HTR-8/SVneo (cell line): ENCODE data around the gene ZNF331.
"Not testable (repeated sequence)": the region's sequence is repeated elsewhere in the genome, so short reads cannot be mapped to it uniquely, and the experiment has no call there.

Experiments used
- DNase-seq: peaks from one replicate; pipeline ENCODE4 v3.0.0; 2011; ENCODE audit warnings: low spot score, mixed read lengths; ENCODE audit not compliant: insufficient read length
- FAIRE-seq: peaks from 2 replicates; lab custom pipeline; 2011; peaks lifted over from hg19 to GRCh38; lab: Jason Lieb, UNC

The ZNF331 gene

DNA sequence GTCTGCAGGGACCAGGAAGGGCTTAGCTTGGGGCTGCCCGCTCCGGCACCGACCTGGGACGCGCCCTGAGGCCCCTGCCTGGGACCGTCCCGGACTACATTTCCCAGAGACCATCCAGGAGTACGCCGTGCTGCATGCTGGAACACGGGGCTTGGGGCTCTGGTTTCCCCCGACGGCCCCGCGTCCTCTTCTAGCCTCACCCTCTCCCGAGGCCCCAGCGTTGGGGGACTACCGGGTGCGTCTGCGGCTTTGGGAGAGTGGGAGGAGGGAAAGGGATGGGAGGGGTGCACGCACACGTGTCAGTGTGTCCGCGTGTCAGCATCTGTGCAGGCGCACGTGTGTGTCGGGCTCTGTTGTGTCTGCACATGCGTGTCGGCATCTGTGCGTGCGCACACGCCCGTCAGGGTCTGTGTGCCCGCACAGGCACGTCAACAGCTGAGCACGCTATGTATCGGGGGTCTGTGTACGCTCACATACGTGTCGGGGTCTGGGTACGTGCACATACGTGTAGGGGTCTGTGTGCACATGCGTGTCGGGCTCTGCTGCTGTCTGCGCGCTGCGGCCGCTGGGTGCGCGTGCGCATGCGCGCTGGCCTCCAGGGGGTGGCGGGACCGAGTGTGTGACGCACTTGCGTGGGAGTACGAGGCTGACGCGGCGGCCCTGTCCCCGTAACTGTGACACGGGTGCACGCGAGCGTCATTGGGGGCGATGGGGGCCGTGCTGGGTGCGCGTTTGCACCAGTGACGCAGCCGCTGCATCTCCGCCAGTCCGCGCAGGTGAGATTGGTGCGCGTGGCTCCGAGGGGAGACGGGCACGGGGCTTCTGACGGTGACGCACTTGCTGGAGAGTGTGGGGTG, at the start of gene ZNF331:
Gene ZNF331, plus strand, starts transcription at position 625 of the 857 bp plus-strand sequence. CDS start 31,232 bp downstream, outside the sequence.
- DNase-seq (peak; percentile 85), FAIRE-seq (peak; percentile 96)

DNA sequence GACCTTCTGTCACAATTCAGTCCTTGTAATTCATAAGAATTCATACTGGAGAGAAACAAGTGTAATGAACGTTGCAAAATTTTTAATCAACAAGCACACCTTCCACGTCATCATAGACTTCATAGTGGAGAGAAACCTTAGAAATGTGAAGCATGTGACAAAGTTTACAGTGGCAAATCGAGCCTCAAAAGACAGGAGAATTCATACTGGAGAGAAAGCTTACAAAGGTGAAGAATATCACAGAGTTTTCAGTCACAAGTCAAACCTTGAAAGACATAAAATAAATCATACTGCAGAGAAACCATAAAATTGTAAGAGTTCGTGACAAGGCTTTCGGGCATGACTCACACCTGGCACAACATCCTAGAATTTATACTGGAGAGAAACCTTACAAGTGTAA, 45.8 kb upstream of the ZNF331 start:
- no peak for FAIRE-seq
- DNase-seq, result no peak

DNA sequence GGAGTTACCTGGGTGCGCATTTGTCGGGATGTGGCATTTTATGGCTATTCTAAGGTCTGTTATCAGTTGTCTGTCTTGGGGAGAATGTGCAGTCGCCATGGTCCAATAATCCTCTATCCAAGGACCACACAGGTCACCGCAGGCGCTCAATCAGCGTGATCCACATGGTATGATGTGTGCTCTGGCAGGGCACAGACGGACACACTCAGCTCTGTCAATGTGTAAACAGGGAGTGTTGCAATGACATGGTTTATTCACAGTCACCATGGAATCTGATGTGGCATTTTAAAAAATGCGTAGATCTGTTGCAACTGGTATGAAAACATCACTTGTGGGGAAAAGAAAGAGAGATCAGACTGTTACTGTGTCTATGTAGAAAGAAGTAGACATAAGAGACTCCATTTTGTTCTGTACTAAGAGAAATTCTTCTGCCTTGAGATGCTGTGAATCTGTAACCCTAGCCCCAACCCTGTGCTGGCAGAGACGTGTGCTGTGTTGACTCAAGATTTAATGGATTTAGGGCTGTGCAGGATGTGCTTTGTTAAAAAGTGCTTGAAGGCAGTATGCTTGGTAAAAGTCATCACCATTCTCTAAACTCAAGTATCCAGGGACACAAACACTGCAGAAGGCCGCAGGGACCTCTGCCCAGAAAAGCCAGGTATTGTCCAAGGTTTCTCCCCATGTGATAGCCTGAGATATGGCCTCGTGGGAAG, 40.5 kb upstream of the ZNF331 start:
- DNase-seq, FAIRE-seq: not testable (repeated sequence)

DNA sequence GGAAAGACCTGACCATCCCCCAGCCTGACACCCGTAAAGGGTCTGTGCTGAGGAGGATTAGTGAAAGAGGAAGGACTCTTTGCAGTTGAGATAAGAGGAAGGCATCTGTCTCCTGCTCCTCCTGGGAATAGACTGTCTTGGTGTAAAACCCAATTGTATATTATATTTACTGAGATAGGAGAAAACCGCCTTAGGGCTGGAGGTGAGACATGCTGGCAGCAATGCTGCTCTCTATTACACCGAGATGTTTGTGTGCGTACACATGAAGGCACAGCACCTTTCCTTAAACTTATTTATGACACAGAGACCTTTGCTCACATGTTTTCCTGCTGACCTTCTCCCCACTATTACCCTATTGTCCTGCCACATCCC, 39.9 kb upstream of the ZNF331 start:
- FAIRE-seq, DNase-seq: not testable (repeated sequence)

DNA sequence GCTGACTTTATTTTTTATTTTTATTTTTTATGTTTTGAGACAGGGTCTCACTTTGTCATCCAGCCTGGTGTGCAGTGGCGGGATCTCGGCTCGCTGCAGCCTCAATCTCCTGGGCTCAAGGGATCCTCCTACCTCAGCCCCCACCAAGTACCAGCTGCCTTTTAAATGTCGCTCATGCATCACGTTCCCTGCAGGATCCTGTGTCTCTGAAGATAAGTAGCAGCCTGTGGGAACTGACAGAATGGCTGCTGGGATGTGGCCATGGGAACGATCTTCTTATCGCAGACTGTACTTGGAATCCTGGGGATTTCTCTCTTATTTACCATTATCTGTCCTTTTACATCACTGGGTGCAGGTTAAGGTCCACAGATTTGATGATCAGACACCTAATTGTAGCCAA, 34.8 kb upstream of the ZNF331 start:
- not testable (repeated sequence) for DNase-seq, FAIRE-seq

DNA sequence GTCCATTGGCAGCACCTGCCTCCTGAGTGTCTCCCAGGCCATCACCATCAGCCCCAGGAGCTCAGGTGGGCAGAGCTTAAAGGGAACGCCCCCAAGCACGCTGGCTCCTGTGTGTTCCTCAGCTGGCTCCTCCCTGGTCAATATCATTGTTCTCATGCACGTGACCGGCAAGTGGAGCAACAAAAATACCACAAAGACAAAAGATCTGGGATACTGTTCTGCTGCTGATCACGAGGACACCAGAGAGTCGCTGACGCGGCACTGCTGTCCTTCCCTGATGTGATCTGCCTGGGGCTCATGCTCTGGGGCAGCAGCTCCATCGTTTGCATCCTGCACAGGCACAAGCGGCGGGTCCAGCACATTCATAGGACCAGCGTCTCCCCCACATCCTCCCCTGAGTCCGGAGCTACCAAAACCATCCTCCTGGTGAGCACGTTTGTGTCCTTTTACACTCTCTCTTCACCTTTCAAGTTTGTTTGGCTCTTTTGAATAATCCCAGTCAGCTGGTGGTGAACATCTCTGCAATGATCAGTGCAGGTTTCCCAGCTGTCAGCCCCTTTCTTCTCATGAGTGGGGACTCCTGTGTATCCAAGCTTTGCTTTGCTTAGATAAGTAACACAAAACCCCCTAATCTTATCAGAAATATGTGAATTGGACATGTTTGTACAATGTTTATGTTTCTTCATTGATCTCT, 34.1 kb upstream of the ZNF331 start:
- not testable (repeated sequence) for DNase-seq
- peak; percentile 93 for FAIRE-seq

DNA sequence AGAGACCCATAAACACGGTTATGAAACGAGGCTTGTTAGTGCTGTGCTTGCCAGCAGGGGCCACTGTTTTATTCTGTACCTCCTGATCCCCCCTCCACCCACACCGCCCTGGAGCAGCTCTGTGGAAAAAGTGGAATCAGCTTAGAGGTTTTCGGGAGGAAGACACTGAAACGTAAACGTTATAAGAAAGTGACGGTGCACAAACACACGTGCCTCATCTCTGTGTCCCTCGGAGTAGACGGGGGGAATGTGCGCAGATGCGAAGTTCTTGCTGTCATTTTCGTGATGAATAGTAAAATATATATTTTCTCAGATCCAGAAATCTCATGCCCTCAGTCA, 33.6 kb upstream of the ZNF331 start:
- not testable (repeated sequence) for DNase-seq, FAIRE-seq

DNA sequence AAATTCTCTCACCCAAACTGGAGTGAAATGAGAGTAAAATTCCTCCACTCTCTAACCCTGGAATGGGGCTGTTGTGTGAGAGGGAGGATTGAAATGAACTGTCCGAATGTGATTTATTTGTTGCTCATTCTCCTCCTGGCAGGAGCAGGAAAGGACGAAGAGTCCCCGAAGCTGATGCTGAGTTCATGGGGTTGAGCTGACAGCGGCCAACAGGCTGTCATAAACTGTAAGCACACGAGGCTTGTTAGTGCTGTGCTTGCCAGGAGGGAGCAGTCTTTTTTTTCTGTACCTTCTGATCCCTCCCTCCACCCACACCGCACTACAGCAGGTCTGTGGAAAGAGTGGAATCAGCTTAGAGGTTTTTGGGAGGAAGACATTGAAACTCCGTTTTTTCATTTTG, 33.1 kb upstream of the ZNF331 start:
- DNase-seq (no peak), FAIRE-seq (no peak)

DNA sequence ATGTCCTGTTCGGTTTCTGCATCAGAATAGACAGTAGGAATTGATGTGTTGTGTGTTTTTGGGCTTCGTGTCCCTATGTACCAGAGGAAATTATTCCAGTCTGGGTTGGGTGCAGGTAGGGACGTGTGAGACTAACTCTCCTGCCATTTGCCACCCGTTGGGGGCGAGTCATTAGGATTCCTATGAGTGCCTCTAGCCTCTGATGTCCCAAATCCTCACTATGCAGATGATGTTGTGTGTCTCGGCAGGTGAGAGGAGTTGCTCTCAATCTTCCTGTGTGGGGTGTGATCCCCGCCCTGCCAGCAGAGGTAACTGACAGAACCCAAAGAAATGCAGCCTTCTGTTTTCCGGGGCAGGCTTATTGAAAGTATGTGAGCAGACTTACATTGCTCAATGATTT, 31.2 kb upstream of the ZNF331 start:
- FAIRE-seq (no peak), DNase-seq (no peak)

DNA sequence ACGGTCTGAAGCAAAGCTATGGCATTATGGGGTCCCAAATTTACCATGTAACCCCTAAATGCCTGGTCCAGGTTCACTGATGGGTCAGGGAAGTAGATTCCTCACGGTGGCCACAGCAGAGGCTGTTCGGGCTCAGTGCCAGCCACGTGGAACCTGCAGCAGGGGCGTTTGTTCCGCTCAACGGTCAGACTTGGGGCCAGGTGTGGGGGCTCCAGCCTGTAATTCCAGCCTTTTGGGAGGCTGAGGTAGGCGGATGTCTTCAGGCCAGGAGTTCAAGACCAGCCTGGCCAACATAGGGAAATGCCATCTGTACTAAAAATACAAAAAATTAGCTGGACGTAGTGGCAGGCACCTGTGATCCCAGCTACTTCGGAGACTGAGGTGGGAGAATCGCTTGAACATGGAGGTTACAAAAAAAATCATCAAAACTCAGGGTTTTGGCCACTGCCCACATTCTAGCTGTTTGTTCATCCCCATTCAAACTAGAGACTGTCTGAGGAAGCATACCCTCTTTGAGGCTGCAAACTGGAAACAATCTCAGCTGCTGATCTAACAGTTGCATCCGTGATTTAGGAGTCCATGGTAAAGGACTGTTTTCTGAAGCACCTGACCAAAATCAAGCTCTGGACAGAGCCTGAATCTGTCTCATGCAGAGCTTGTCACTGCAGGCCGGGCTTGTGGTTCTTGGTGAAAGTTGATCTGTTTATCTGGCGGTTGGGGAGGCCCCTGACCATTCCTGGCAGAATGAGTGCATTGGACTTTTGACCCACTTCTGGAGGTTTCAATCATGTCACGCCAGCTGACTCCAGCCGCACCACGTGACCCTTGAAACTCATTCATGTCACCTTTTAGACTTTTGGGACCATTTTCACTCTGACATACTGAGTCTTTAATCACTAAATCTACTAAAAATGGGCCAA, 30.2 kb upstream of the ZNF331 start:
- DNase-seq (no peak), FAIRE-seq (no peak)

DNA sequence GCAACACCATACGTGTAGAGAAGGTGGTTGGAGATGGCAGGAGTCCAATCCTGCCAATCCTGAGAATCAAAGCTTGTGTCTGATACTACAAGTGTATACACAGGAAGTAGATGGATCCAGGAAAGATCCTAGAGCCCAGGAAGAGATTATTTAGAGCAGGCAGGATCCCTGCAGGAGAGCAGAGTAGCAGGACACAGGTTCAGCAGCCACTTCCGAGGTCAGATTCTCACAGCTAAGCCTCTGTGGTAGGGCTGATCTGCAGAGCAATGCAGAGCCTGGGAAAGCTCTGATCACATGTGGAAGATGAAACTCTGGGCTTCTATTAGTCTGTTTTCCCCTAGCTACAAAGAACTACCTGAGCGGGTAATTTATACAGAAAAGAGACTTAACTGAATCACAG, 28.5 kb upstream of the ZNF331 start:
- no peak for FAIRE-seq
- DNase-seq, result no peak

DNA sequence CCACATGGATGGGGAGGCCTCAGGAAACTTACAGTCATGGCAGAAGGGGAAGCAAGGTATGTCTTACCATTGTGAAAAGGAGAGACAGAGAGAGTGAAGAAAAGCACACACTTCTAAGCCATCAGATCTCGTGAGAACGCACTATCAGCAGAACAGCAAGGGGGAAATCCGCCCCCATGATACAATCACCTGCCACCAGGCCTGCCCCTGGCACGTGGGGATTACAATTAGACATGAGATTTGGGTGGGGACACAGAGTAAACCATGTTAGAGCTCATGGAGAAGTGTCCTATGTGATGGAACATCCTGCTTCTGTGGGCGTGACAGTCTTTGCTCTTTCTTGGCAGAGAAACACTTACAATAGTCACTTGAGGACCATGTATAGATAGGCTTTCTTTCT, 28.1 kb upstream of the ZNF331 start:
- FAIRE-seq (no peak), DNase-seq (no peak)

DNA sequence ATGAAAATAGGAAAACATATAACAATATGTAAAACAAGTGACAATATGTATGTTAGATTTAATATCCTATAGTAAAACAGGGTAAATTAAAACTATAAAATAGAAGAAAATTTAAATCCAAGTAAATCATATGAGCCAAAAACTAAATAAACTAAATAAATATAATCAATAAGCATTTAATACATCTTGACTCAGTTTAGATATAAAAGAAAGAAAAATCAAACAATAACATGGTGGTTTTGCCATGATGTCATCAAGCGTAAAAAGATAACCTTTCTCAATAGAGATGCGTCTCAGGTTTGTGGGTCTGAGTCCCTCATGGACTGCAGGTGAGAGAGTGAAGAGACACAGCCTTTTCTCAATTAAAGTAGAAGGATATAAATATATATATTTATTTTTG, 26.6 kb upstream of the ZNF331 start:
- no peak for FAIRE-seq

DNA sequence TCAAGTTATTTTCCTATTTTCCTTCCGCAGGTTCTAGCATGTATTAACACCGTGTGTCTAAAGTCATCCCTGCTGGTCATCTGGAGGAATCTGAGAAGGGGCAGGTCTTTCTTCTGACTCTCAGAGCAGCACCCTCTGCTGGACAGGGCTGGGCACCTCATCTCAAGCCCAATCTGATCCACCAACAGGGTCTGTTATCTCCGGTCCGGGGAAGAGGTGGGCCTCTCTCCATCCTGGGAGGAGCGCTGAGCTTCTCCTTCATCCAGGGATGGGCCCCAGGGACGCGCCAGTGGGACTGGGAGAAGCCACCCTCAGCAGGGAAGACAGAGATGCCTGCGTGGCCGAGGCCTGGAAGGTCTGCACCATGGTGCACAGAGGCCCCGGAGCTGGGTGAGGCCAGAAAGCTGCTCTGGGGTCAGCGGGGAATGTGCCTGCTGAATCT, 26.0 kb upstream of the ZNF331 start:
- DNase-seq (peak; percentile 54), FAIRE-seq (no peak)

More for the DNA sequence above, 26.6 kb upstream of the ZNF331 start:
- no peak for DNase-seq

DNA sequence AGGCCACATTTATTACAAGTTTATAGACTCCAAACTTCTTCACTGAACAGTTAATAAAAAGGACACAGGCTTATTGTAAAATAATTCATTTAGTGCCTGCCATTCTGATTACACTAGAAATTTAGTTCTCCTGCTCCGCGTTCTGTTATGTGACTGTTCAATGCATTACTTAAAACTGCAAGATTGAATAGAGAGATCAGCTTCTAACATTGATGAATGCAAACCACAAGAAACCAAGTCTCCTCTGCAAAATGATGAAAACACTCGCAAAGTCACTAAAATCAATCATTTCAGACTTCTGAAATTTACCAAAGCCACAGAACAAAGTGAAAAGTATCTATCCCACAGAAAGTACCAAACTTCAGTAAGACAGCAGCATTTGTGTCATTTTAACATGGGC, 22.9 kb upstream of the ZNF331 start:
- DNase-seq, FAIRE-seq: not testable (repeated sequence)

DNA sequence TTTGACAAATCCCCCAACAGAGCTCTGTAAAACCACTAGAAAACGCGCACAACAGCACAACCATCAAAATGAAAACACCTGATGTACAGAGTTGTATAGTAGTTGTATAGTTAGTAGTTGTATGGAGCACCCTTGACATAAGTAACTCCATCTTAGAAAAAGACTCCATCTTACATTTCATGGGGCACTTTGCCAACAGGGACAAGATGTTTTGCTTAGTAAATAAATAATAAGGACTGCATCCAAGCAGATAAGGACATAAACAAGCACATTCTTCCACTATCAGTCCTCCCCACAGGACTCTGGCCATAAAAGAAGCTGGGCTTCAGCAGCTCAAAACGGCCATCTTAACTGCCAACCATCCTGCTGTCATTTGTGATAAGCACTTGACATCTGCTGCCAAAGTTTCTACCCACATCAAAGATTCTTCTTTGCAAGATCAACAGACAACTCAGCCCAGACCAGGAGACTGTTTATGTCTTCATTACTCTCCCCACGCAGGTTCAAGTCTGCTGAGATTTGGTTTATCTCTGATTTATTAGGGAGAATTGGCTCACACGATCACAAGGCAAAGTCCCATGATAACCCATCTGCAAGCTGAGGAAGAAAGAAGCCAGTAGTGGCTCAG, 20.7 kb upstream of the ZNF331 start:
- no peak for FAIRE-seq
- DNase-seq, result no peak

DNA sequence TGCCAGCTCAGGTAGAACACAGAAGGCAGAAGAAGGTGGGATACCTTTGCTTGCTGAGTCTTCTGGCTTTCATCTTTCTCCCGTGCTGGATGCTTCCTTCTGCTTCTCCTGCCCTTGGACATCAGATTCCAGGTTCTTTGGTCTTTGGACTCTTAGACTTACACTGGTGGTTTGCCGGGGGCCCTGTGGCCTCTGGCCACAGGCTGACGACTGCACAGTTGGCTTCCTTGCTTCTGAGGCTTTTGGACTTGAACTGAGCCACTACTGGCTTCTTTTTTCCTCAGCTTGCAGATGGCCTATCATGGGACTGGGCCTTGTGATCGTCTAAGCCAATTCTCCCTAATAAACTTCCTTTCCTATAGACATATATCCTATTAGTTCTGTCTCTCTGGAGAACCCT, 19.8 kb upstream of the ZNF331 start:
- no peak for FAIRE-seq
- no peak for DNase-seq

DNA sequence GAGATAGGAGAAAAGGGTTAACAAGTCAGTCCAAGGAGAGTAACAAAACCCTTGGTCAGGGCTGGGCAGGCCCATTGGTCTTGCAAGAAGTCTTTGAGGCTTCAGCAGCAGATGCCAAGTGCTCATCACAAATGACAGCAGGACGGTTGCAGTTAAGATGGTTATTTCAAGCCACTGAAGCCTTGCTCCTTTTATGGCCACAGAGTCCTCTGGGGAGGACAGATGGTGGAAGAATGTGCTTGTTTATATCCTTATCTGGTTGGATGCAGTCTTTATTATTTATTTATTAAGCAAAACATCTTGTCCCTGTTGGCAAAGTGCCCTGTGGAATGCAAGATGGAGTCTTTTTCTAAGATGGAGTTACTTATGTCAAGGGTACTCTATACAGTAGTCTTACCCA, 19.2 kb upstream of the ZNF331 start:
- no peak for FAIRE-seq
- DNase-seq, result no peak

DNA sequence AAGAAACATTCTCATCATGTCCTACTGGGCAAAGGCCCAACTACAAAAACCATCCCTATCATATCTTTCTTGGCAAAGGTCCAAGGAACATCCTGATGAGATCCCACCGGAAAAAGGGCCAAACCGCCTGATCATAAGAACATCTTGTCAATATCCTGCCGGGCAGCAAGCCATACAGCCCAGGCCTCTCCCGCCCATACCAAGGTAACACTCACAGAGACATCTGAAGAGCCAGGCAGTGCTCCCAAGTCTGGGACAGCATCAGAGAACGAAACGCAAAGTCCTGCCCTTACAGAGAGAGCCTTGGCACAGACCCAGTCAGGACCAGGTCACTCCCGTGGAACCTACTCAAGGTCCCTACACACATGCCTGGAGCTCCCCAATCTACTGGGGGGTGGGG, 18.5 kb upstream of the ZNF331 start:
- DNase-seq (no peak), FAIRE-seq (no peak)
